Measurements from ENCODE around the gene PLCG2. TPM values are rescaled to one million over a fixed set of nuclear protein-coding genes. Genes with fewer than 3 reads are reported as not detected.

Gene PLCG2
- total and polyA plus RNA-seq, 8 donors = 5.1 to 48.7 (median 9.4) TPM

DNA sequence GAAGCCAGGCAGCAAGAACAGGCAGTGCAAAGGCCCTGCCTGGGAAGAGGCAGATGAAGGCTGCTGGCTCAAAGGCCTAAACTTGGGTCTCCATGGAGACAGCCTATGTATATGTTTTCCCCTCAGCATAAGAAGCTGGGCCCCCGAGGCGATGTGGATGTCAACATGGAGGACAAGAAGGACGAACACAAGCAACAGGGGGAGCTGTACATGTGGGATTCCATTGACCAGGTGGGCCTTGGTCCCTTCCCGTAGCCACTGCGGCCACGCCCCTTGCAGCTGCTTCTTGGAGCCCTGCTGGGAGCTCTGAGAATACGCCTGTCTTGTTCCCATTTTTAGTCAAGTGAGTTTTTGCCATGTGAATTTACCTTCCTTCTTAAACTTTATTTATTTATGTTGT lies 126.2 kb downstream of the PLCG2 start:
- Histone ChIP-seq H3K9me3 (no peaks in the 10 kb centered on the region), H3K36me3 (peaks cover 0 to 86% of the 10 kb centered on the region in 2 donors), H3K4me1 (peaks cover 0 to 10% of the 10 kb centered on the region in 2 donors), H3K27ac (no peak overlapping the region), H3K27me3 (no peaks in the 10 kb centered on the region), H3K4me3 (no peak overlapping the region)
- DNase-seq (no peak), ATAC-seq (no peak)
- intact Hi-C loops (cut with DNase I) = no loop called here
- TF ChIP-seq, protein P1, sequence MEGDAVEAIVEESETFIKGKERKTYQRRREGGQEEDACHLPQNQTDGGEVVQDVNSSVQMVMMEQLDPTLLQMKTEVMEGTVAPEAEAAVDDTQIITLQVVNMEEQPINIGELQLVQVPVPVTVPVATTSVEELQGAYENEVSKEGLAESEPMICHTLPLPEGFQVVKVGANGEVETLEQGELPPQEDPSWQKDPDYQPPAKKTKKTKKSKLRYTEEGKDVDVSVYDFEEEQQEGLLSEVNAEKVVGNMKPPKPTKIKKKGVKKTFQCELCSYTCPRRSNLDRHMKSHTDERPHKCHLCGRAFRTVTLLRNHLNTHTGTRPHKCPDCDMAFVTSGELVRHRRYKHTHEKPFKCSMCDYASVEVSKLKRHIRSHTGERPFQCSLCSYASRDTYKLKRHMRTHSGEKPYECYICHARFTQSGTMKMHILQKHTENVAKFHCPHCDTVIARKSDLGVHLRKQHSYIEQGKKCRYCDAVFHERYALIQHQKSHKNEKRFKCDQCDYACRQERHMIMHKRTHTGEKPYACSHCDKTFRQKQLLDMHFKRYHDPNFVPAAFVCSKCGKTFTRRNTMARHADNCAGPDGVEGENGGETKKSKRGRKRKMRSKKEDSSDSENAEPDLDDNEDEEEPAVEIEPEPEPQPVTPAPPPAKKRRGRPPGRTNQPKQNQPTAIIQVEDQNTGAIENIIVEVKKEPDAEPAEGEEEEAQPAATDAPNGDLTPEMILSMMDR (IDR thresholded peaks at IDR 0.05) = no peak

DNA sequence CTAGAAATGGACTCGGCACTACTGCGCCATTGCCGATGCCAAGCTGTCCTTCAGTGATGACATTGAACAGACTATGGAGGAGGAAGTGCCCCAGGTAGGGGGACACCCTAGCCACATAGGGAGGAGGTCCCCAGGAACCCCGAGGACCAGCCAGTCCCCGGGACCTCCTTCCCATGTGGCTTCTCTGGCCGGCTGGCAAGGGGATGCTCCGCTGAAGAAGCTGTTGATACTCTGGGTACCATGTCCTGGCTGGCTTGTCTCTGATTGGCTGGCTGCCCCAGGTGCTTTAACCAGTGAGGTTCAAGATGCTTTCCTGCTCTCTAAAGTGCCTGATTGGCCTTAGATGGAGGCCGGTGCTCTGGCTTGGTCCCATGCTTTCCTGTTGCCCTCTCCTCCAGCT lies 128.6 kb downstream of the PLCG2 start:
- no peak for DNase-seq
- TF ChIP-seq, protein P1 (IDR thresholded peaks at IDR 0.05) = no peak
- no peaks in the 10 kb centered on the region for H3K27me3 ChIP-seq
- H3K4me3 ChIP-seq = no peak overlapping the region
- peaks cover 0 to 86% of the 10 kb centered on the region in 2 donors for H3K36me3 ChIP-seq
- intact Hi-C loops (cut with DNase I) = no loop called here
- no peak for ATAC-seq
- no peaks in the 10 kb centered on the region for H3K9me3 ChIP-seq
- H3K27ac ChIP-seq = no peak overlapping the region
- H3K4me1 ChIP-seq = no peaks in the 10 kb centered on the region

DNA sequence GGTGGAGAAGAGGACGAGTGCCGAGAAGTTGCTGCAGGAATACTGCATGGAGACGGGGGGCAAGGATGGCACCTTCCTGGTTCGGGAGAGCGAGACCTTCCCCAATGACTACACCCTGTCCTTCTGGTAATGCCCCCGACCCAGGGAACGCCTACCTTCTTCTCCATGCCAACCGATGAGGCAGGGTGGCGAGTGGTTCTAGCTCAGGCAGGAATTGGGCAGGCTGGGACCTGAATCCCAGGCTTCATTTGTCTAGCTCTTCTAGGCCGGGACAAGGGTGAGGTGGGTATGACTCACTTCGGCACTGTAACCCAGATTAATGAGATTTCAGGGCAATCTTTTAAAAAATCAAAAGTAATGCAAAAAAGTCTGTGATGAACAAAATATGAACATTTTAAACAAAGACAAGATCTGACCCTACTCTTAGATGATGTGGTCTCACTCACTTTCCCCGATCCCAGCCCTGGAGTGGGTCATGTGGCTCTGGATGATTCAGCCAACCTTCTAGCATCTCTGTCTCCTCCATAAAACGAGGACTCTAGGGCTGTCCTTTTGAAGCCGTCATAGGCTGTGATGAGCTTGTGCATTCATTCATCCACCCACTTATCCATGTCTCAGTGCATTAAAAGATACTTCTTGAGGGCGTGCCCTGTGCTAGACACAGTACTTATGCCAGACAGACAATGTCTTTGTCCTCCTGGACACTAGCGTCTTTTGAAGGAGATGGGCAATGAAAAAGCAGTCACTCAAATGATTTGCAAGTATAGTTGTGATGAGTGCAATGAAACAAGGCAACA lies 129.6 kb downstream of the PLCG2 start:
- H3K4me3 ChIP-seq = no peak overlapping the region
- H3K4me1 ChIP-seq = no peaks in the 10 kb centered on the region
- ATAC-seq = no peak
- H3K36me3 ChIP-seq = peaks cover 0 to 87% of the 10 kb centered on the region in 2 donors
- no peaks in the 10 kb centered on the region for H3K27me3 ChIP-seq
- H3K27ac ChIP-seq = no peak overlapping the region
- DNase-seq = no peak
- intact Hi-C loops (cut with DNase I) = no loop called here
- H3K9me3 ChIP-seq = no peaks in the 10 kb centered on the region
- TF ChIP-seq, protein P1 (IDR thresholded peaks at IDR 0.05) = no peak

DNA sequence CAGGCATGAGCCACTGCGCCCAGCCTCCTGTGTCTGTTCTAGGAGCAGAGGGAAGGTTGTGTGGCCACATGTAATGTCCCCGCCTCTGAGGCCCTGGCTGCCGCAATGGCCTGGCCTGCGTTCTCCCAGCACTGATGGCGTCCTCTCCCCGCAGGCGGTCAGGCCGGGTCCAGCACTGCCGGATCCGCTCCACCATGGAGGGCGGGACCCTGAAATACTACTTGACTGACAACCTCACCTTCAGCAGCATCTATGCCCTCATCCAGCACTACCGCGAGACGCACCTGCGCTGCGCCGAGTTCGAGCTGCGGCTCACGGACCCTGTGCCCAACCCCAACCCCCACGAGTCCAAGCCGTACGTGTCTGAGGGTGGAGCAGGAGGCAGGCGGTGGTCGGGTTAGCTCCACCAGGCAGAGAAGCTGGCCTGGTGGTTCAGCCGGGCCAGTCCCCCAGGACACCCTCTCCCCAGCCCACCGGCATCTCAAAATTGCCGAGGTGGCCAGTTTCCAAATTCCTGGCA lies 131.3 kb downstream of the PLCG2 start:
- Histone ChIP-seq H3K4me3 (no peak overlapping the region), H3K27me3 (no peaks in the 10 kb centered on the region), H3K4me1 (no peaks in the 10 kb centered on the region), H3K36me3 (peaks cover 0 to 87% of the 10 kb centered on the region in 2 donors), H3K27ac (no peak overlapping the region), H3K9me3 (no peaks in the 10 kb centered on the region)
- ATAC-seq (no peak), DNase-seq (no peak)
- TF ChIP-seq, protein P1 (IDR thresholded peaks at IDR 0.05) = no peak
- intact Hi-C loops (cut with DNase I) = no loop called here

DNA sequence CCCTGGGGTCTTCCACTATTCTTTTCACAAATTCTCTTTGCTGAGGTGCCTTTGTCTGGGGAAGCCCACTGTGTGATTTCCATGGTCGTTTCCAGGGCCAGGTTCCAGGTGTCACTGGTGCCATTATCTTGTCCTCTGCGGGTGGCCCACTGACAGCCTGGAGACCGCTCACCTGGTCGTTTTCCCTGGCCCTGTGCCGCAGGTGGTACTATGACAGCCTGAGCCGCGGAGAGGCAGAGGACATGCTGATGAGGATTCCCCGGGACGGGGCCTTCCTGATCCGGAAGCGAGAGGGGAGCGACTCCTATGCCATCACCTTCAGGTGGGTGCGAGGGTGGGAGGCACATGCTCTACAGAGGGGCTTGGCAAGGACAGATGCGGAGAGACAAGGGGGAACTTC lies 133.3 kb downstream of the PLCG2 start:
- Histone ChIP-seq H3K9me3 (no peaks in the 10 kb centered on the region), H3K36me3 (peaks cover 0 to 73% of the 10 kb centered on the region in 2 donors), H3K4me3 (no peak overlapping the region), H3K27ac (no peak overlapping the region), H3K4me1 (no peaks in the 10 kb centered on the region), H3K27me3 (no peaks in the 10 kb centered on the region)
- intact Hi-C loops (cut with DNase I) = no loop called here
- TF ChIP-seq, protein P1 (IDR thresholded peaks at IDR 0.05) = no peak
- ATAC-seq = no peak
- DNase-seq = no peak

Data from left lung (tissue), 10 donors.